NCI-H1417 treated with DMSO at 0.1 percent for 48 hours (cell line): ENCODE data around the gene EP300.
"Not testable (repeated sequence)": the region's sequence is repeated elsewhere in the genome, so short reads cannot be mapped to it uniquely, and the experiment has no call there.

ENCODE experiments used
- DNase-seq: peaks from one replicate; lab custom pipeline; 2025; lab: John Stamatoyannopoulos, UW

The EP300 gene

GRCh38 chr22:41085842-41086241, 6.5 kb upstream of the EP300 start:
- no peak for DNase-seq

DNA sequence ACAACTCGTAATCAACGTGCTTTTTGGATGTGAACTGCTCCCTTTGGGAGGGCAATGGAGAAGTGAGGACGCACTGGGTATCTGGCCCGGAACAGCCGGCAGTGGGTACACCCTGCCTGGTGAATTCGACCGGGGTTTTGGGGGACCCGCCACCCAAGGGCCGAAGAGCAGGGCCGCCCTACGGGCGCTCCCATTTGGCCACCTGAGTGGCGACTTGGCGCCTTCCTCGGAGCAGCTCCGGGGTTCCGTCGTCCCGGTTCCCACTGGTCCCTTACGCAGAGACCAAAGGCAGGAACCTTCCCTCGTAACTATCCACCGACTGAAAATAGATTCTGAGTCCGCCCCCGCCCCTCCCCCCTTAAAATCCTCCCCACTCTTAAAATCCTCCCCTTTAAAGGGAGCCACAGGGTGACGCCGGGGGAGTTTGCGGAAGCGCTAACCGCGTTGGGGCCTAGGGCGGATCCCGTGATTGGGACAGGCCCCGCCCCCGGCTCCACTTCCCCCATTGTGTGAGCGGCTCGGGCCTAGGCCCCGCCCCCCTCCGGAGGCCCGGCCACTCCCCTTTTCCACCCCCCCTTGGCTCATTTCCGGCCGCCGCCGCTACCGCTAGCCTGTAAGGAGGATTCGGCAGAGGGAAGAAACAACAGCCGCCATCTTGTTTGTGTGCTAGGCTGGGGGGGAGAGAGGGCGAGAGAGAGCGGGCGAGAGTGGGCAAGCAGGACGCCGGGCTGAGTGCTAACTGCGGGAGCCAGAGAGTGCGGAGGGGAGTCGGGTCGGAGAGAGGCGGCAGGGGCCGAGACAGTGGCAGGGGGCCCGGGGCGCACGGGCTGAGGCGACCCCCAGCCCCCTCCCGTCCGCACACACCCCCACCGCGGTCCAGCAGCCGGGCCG, 1.0 kb upstream of the EP300 start:
- peak; percentile 81 for DNase-seq

DNA sequence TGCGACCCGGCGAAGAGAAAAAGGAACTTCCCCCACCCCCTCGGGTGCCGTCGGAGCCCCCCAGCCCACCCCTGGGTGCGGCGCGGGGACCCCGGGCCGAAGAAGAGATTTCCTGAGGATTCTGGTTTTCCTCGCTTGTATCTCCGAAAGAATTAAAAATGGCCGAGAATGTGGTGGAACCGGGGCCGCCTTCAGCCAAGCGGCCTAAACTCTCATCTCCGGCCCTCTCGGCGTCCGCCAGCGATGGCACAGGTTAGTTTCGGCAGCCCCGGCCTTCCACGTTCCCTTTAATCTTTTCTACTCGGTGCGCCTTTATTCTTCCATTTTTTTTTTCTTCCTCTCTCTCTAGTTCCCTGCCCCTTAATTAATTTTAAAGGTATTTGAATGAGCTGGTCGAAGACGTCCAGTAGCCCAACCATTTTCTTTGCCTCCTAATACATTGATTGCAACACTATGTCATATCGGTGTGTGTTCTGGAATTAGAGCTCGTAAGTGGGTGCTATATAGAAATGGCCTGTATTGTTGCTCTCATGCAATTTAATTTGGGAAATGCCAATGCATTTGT, 537 bp downstream of the EP300 start:
- DNase-seq = no peak

- no peak for DNase-seq
Observed at GRCh38 chr22:41094041-41094593, 1.7 kb downstream of the EP300 start.

- no peak for DNase-seq
Observed at GRCh38 chr22:41096391-41096790, 4.0 kb downstream of the EP300 start.

DNA sequence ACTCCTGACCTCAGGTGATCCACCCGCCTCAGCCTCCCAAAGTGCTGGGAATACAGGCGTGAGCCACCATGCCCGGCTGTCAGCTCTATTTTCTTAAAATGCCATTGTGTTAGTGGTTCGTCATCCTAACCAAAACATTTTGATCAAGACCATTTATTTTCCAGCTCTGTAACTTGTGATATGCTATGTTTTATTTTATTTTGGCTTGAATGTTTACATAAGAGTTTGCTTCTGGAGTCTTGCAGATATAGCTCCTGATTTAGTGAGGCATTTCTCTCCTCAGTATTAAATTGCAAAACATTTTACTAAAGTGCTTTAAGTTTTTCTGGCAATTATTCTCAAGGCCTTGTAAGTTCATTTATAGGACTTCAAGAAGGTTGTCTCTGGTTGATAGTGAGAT, 4.4 kb downstream of the EP300 start:
- no peak for DNase-seq

DNA sequence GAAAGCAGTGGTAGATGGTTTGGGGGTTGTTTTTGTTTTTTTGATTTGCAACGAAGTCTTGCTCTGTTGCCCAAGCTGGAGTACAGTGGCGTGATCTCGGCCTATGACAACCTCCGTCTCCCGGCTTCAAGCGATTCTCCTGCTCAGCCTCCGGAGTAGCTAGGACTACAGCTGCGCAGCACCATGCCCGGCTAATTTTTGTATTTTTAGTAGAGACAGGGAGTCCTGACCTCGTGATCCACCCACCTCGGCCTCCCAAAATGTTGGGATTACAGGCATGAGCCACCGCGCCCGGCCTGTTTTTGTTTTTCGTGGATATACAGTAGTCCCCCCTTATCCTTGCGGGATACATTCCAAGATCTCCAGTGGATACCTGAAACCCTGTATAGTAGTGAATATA, 6.6 kb downstream of the EP300 start:
- DNase-seq = no peak

- DNase-seq = no peak
Observed at GRCh38 chr22:41106122-41106968, 14.0 kb downstream of the EP300 start.

DNA sequence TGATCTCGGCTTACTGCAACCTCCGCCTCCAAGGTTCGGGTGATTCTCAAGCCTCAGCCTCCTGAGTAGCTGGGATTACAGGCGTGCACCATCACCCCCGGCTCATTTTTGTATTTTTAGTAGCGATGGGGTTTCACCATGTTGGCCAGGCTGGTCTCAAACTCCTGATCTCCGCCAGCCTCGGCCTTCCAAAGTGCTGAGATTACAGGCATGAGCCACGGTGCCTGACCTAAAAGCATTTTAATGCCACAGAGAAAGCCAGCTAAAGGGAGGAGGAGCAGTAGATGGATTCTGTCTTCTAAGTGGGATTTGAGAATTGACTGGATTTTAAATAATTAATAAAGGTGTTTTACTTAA, 14.6 kb downstream of the EP300 start:
- not testable (repeated sequence) for DNase-seq

GRCh38 chr22:41110968-41111367, 18.6 kb downstream of the EP300 start:
- DNase-seq = no peak

- no peak for DNase-seq
Observed at GRCh38 chr22:41116342-41116741, 23.9 kb downstream of the EP300 start.

GRCh38 chr22:41117127-41117965, 25.0 kb downstream of the EP300 start:
- DNase-seq = no peak

- no peak for DNase-seq
Observed at GRCh38 chr22:41123151-41123550, 30.8 kb downstream of the EP300 start.

DNA sequence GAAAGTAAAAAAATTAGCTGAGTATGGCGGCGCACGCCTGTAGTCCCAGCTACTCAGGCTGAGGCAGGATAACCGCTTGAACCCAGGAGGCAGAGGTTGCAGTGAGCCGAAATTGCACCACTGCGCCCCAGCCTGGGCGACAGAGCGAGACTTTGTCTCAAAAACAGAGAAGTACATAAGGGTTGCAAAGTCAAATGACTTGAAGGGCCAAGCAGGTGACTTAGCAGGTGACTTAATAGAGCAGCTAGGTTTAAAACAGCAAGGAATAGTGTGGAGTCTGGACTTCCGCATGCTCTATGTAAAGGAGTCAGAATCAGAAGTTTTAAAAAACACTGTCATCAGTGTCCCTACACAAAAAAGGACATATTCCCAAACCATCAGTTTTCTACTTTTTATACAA, 31.7 kb downstream of the EP300 start:
- no peak for DNase-seq

GRCh38 chr22:41127451-41127850, 35.1 kb downstream of the EP300 start:
- DNase-seq = no peak

GRCh38 chr22:41128606-41129005, 36.2 kb downstream of the EP300 start:
- no peak for DNase-seq

- DNase-seq = no peak
Observed at GRCh38 chr22:41132550-41132949, 40.2 kb downstream of the EP300 start.

DNA sequence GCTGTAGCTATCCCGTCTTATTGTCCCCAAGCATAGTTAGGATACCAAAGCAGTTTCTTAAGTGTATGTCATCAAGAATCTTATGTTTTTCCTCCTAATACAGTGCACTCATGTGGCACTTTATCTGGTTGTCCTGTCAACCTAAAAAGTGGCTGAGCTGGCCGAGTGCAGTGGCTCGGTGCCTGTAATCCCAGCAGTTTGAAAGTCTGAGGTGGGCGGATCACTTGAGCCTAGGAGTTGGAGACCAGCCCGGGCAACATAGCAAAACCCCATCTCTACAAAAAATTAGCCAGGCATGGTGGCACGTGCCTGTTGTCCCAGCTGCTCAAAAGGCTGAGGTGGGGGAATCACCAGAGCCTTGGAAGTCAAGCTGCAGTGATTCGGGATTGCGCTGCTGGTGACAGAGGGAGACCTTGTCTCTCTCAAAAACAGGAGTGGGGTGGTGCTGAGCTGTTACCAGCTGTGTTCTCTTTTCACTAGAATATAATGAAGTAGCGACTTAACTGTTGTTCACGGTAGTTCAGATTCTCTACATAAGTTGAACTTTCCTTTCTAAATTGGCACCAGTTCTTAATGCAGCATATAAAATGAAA, 48.1 kb downstream of the EP300 start:
- DNase-seq = no peak

GRCh38 chr22:41145921-41146320, 53.5 kb downstream of the EP300 start:
- not testable (repeated sequence) for DNase-seq

GRCh38 chr22:41146573-41146972, 54.2 kb downstream of the EP300 start:
- DNase-seq = no peak

DNA sequence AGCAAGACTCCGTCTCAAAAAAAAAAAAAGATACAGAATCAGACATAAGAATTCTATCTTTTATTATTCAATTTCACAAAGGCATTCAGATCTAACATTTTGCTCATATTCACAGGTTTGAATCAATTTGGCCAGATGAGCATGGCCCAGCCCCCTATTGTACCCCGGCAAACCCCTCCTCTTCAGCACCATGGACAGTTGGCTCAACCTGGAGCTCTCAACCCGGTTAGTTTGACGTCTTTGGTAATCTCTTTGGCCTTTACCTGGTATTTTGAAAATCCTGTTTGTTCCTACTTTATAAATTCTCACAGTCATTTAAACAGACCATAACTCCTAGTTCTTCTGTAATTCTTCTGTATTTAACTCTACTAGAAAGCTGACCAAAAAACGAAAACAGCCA, 55.3 kb downstream of the EP300 start:
- no peak for DNase-seq
